Adrenal gland (tissue), 5 donors: ENCODE results near the gene HIPK1.

Experiments
- CTCF ChIP-seq, 6 experiments: fragments of 450-650 bp in 4 of 6; fragments of 200-600 bp in 2 of 6; sonication (generic) in 1 of 6; IDR thresholded peaks; 1 replicate in 5 of 6; 2 replicates in 1 of 6; pipeline versions ENCODE4 v1.5.1 to v1.8.0; 2016 to 2021; ENCODE audit warnings: antibody characterized with exemption in 6 of 6, mild to moderate bottlenecking in 2 of 6, moderate library complexity in 1 of 6
- POLR2A ChIP-seq, 2 donors: fragments of 450-650 bp; IDR thresholded peaks; one replicate each; pipeline ENCODE4 v1.6.1; 2017; ENCODE audit warnings: antibody characterized with exemption in 2 of 2, mild to moderate bottlenecking in 2 of 2, moderate library complexity in 1 of 2
- donor health status: DM: no; HTN: no; CAD: no.

DNA sequence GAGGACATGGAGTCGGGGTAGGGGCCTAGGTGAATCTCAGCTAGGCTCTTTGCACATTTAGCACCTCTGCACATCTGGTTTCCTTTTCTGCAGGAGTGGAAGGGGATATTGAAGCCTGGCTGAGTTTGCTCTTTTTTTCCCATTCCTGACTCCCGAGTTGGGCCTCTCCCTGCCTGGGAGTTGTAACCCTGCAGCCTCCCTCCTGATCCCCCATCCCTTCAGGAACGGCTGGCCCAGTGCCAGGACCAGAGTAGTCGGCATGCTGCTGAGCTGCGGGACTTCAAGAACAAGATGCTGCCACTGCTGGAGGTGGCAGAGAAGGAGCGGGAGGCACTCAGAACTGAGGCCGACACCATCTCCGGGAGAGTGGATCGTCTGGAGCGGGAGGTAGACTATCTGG is 51.0 kb downstream of the HIPK1 start:
- TF ChIP-seq CTCF (IDR thresholded peaks at IDR 0.05) (no peak), POLR2A (IDR thresholded peaks at IDR 0.05) (no peak)
